ENCODE results near the gene PPT2. TPM values are rescaled to one million over a fixed set of nuclear protein-coding genes. Genes with fewer than 3 reads are reported as not detected.

The PPT2 gene
- total RNA-seq, 2 donors from 2014 or later = 8.1 to 9.2 TPM

- peak overlapping the region; percentile 39 for H3K27ac Mint-ChIP-seq
- peaks cover 10% of the 10 kb centered on the region for H3K4me1 Mint-ChIP-seq
- no peak for ATAC-seq
- no peaks in the 10 kb centered on the region for H3K9me3 ChIP-seq (ENCODE audit: control insufficient read depth, low read length, poor library complexity, severe bottlenecking)
- H3K27me3 Mint-ChIP-seq = no peaks in the 10 kb centered on the region
- DNase-seq = no peak
- no peak overlapping the region for H3K4me3 Mint-ChIP-seq
- H3K36me3 Mint-ChIP-seq (ENCODE audit: low read depth) = no peaks in the 10 kb centered on the region
Measured at GRCh38 chr6:32212076-32212760, 58.3 kb downstream of the PPT2 start.

Other genes with a start within 250 kb of the PPT2 start
- gene C2, start 226.4 kb upstream of the PPT2 start, total RNA-seq = 1 to 10 TPM in 1 of 2 donors, not detected in 1; 2.1 TPM
- gene CFB, start 208.0 kb upstream of the PPT2 start, total RNA-seq = under 1 TPM in 1 of 2 donors, not detected in 1; 0.65 TPM
- 10 to 100 TPM; 45.8 to 46.2 TPM for gene NELFE, start 195.2 kb upstream of the PPT2 start, total RNA-seq
- 10 to 100 TPM; 85.5 to 94.5 TPM for gene SKIC2, start 195.0 kb upstream of the PPT2 start, total RNA-seq
- gene DXO, start 182.0 kb upstream of the PPT2 start, total RNA-seq = 10 to 100 TPM; 31.9 to 35.0 TPM
- gene C4A, start 172.1 kb upstream of the PPT2 start, total RNA-seq = 1 to 10 TPM; 3.8 to 5.4 TPM
- 1 to 10 TPM; 2.2 to 3.7 TPM for gene C4B, start 139.3 kb upstream of the PPT2 start, total RNA-seq
- gene CYP21A2, start 115.7 kb upstream of the PPT2 start, total RNA-seq = under 1 TPM; 0.35 to 0.76 TPM
- gene TNXB, start 44.8 kb upstream of the PPT2 start, total RNA-seq = 10 to 100 TPM in 1 of 2 donors, 1 to 10 TPM in 1; 7.3 to 11.4 TPM
- 100 to 1,000 TPM; 107 to 117 TPM for gene ATF6B, start 25.9 kb upstream of the PPT2 start, total RNA-seq
- gene FKBPL, start 23.9 kb upstream of the PPT2 start, total RNA-seq = 1 to 10 TPM; 1.5 to 1.6 TPM
- gene PRRT1, start 2.2 kb upstream of the PPT2 start, total RNA-seq = under 1 TPM; 0.35 to 0.50 TPM
- gene EGFL8, start 10.5 kb downstream of the PPT2 start, total RNA-seq = 1 to 10 TPM; 9.6 to 9.7 TPM
- gene AGPAT1, start 21.9 kb downstream of the PPT2 start, total RNA-seq = 10 to 100 TPM; 22.7 to 54.2 TPM
- gene RNF5, start 24.3 kb downstream of the PPT2 start, total RNA-seq = 10 to 100 TPM; 20.9 to 30.0 TPM
- gene AGER, start 30.1 kb downstream of the PPT2 start, total RNA-seq = 10 to 100 TPM; 22.2 to 27.4 TPM
- gene PBX2, start 36.1 kb downstream of the PPT2 start, total RNA-seq = 100 to 1,000 TPM; 103 to 110 TPM
- gene GPSM3, start 38.5 kb downstream of the PPT2 start, total RNA-seq = 100 to 1,000 TPM; 268 to 291 TPM
- 1 to 10 TPM in 1 of 2 donors, under 1 TPM in 1; 0.60 to 1.0 TPM for gene NOTCH4, start 69.9 kb downstream of the PPT2 start, total RNA-seq
- not detected for gene TSBP1, start 217.8 kb downstream of the PPT2 start, total RNA-seq

Measured in T-helper 17 cell (primary cell).